Measurements from ENCODE around the gene UBE2H.

GRCh38 chr7:129790136-129790535 is 162.6 kb downstream of the UBE2H start:
- no peak for TF ChIP-seq CTCF (IDR thresholded peaks at IDR 0.05)
- TF ChIP-seq EP300 (IDR thresholded peaks at IDR 0.05): no peak
- TF ChIP-seq POLR2A (IDR thresholded peaks at IDR 0.05; ENCODE audit: low read depth): no peak
- TF ChIP-seq POLR2AphosphoS5 (IDR thresholded peaks at IDR 0.05): no peak
